ENCODE data around the gene RTP1. TPM values are rescaled to one million over a fixed set of nuclear protein-coding genes. Genes with fewer than 3 reads are reported as not detected.
"Not testable (repeated sequence)": the region's sequence is repeated elsewhere in the genome, so short reads cannot be mapped to it uniquely, and the experiment has no call there.

Gene RTP1
- total RNA-seq, 2 experiments from 2014 or later = not detected

GRCh38 chr3:187193181-187193580 is 4.1 kb upstream of the RTP1 start:
- H3K27ac ChIP-seq (ENCODE audit: low read depth, low read length, poor library complexity, severe bottlenecking) = no peak overlapping the region
- ChIA-PET POLR2A (no interaction called here), CTCF (ENCODE audit: unreplicated experiment) (no interaction called here)
- H4K20me1 ChIP-seq (ENCODE audit: insufficient read depth, low read length) = no peaks in the 10 kb centered on the region
- TF ChIP-seq EZH2phosphoT487 (IDR thresholded peaks at IDR 0.05; ENCODE audit: borderline replicate concordance, low read depth, low read length) = no peak
- TF ChIP-seq CTCF (conservative IDR thresholded peaks at IDR 0.05; ENCODE audit: low read length) = no peak
- H3K9me2 ChIP-seq (ENCODE audit: insufficient read depth, low read length) = no peaks in the 10 kb centered on the region
- no peak for DNase-seq (ENCODE audit: low spot score)
- H3K9me3 ChIP-seq (ENCODE audit: low read length) = no peaks in the 10 kb centered on the region; the same call in 1 of the 2 replicates
- H3K79me2 ChIP-seq (ENCODE audit: insufficient read depth, low read depth, low read length) = no peaks in the 10 kb centered on the region
- no peak overlapping the region for H2AFZ ChIP-seq (ENCODE audit: low read length)
- no peak overlapping the region for H3K4me2 ChIP-seq (ENCODE audit: low read length)
- BruUV-seq (replicated peaks) = no TSS peak
- H3K4me1 ChIP-seq (ENCODE audit: insufficient read depth, low read length, poor library complexity, severe bottlenecking) = peaks cover 22% of the 10 kb centered on the region
- no peak overlapping the region for H3K4me3 ChIP-seq (ENCODE audit: low read depth, low read length, poor library complexity, severe bottlenecking)
- intact Hi-C loops (cut with micrococcal nuclease; ENCODE audit: unreplicated experiment) = no loop called here
- H3K36me3 ChIP-seq (ENCODE audit: insufficient read depth, low read length) = no peaks in the 10 kb centered on the region

- intact Hi-C loops (cut with micrococcal nuclease; ENCODE audit: unreplicated experiment) = no loop called here
- CTCF ChIA-PET (ENCODE audit: unreplicated experiment) = no interaction called here
- no peak for TF ChIP-seq EZH2phosphoT487 (IDR thresholded peaks at IDR 0.05; ENCODE audit: borderline replicate concordance, low read depth, low read length)
- TF ChIP-seq CTCF (conservative IDR thresholded peaks at IDR 0.05; ENCODE audit: low read length) = no peak
Measured at GRCh38 chr3:187196573-187197334, 532 bp upstream of the RTP1 start.

GRCh38 chr3:187198490-187198889 is 1.2 kb downstream of the RTP1 start:
- ChIA-PET CTCF (ENCODE audit: unreplicated experiment) (no interaction called here), POLR2A (interaction anchor here (0.7 to 1.2 kb wide), 3 partner anchors 12 to 504 kb away, joined by 3 to 4 read pairs (median 4); no protein-coding TSS in a partner anchor)
- H3K79me2 ChIP-seq (ENCODE audit: insufficient read depth, low read depth, low read length) = no peaks in the 10 kb centered on the region
- no peaks in the 10 kb centered on the region for H3K9me3 ChIP-seq (ENCODE audit: low read length)
- H3K9me2 ChIP-seq (ENCODE audit: insufficient read depth, low read length) = no peaks in the 10 kb centered on the region
- DNase-seq (ENCODE audit: low spot score) = no peak
- H3K4me3 ChIP-seq (ENCODE audit: low read depth, low read length, poor library complexity, severe bottlenecking) = no peak overlapping the region
- H4K20me1 ChIP-seq (ENCODE audit: insufficient read depth, low read length) = no peaks in the 10 kb centered on the region
- H3K36me3 ChIP-seq (ENCODE audit: insufficient read depth, low read length) = no peaks in the 10 kb centered on the region
- H3K4me2 ChIP-seq (ENCODE audit: low read length) = no peak overlapping the region
- peaks cover 14% of the 10 kb centered on the region for H3K4me1 ChIP-seq (ENCODE audit: insufficient read depth, low read length, poor library complexity, severe bottlenecking)
- TF ChIP-seq CTCF (conservative IDR thresholded peaks at IDR 0.05; ENCODE audit: low read length) = no peak
- TF ChIP-seq EZH2phosphoT487 (IDR thresholded peaks at IDR 0.05; ENCODE audit: borderline replicate concordance, low read depth, low read length) = no peak
- intact Hi-C loops (cut with micrococcal nuclease; ENCODE audit: unreplicated experiment) = no loop called here
- H3K27ac ChIP-seq (ENCODE audit: low read depth, low read length, poor library complexity, severe bottlenecking) = no peak overlapping the region
- H2AFZ ChIP-seq (ENCODE audit: low read length) = no peak overlapping the region
- no TSS peak for BruUV-seq (replicated peaks)

More at GRCh38 chr3:187196573-187197334, 532 bp upstream of the RTP1 start:
- H3K9me3 ChIP-seq (ENCODE audit: low read length) = no peaks in the 10 kb centered on the region
- H2AFZ ChIP-seq (ENCODE audit: low read length) = no peak overlapping the region
- DNase-seq (ENCODE audit: low spot score) = no peak
- H3K4me1 ChIP-seq (ENCODE audit: insufficient read depth, low read length, poor library complexity, severe bottlenecking) = peaks cover 9% of the 10 kb centered on the region
- H3K27ac ChIP-seq (ENCODE audit: low read depth, low read length, poor library complexity, severe bottlenecking) = no peak overlapping the region
- no peak overlapping the region for H3K4me3 ChIP-seq (ENCODE audit: low read depth, low read length, poor library complexity, severe bottlenecking)
- no TSS peak for BruUV-seq (replicated peaks)
- H4K20me1 ChIP-seq (ENCODE audit: insufficient read depth, low read length) = no peaks in the 10 kb centered on the region
- no peaks in the 10 kb centered on the region for H3K79me2 ChIP-seq (ENCODE audit: insufficient read depth, low read depth, low read length)
- no peaks in the 10 kb centered on the region for H3K9me2 ChIP-seq (ENCODE audit: insufficient read depth, low read length)
- H3K4me2 ChIP-seq (ENCODE audit: low read length) = no peak overlapping the region
- POLR2A ChIA-PET = interaction anchor here (0.9 kb wide), 1 partner anchor 180 kb away, joined by 3 read pairs; no protein-coding TSS in a partner anchor
- H3K36me3 ChIP-seq (ENCODE audit: insufficient read depth, low read length) = no peaks in the 10 kb centered on the region

- BruUV-seq (replicated peaks); intact Hi-C loops (cut with micrococcal nuclease; ENCODE audit: unreplicated experiment); H3K36me3 ChIP-seq (ENCODE audit: insufficient read depth, low read length): not testable (repeated sequence)
Measured at GRCh38 chr3:187199463-187200050, 2.3 kb downstream of the RTP1 start.

More at GRCh38 chr3:187199463-187200050, 2.3 kb downstream of the RTP1 start:
- H3K4me1 ChIP-seq (ENCODE audit: insufficient read depth, low read length, poor library complexity, severe bottlenecking) = peaks cover 14% of the 10 kb centered on the region
- CTCF ChIA-PET (ENCODE audit: unreplicated experiment); H3K9me2 ChIP-seq (ENCODE audit: insufficient read depth, low read length); H3K4me3 ChIP-seq (ENCODE audit: low read depth, low read length, poor library complexity, severe bottlenecking); H3K4me2 ChIP-seq (ENCODE audit: low read length); DNase-seq (ENCODE audit: low spot score); H3K9me3 ChIP-seq (ENCODE audit: low read length); H3K79me2 ChIP-seq (ENCODE audit: insufficient read depth, low read depth, low read length); H2AFZ ChIP-seq (ENCODE audit: low read length); H3K27ac ChIP-seq (ENCODE audit: low read depth, low read length, poor library complexity, severe bottlenecking); H4K20me1 ChIP-seq (ENCODE audit: insufficient read depth, low read length): not testable (repeated sequence)
- POLR2A ChIA-PET = interaction anchor here (0.6 to 1.8 kb wide), 7 partner anchors 11 to 372 kb away, joined by 3 to 12 read pairs (median 7); no protein-coding TSS in a partner anchor
